ENCODE data around the gene PRDM16.

The PRDM16 gene

DNA sequence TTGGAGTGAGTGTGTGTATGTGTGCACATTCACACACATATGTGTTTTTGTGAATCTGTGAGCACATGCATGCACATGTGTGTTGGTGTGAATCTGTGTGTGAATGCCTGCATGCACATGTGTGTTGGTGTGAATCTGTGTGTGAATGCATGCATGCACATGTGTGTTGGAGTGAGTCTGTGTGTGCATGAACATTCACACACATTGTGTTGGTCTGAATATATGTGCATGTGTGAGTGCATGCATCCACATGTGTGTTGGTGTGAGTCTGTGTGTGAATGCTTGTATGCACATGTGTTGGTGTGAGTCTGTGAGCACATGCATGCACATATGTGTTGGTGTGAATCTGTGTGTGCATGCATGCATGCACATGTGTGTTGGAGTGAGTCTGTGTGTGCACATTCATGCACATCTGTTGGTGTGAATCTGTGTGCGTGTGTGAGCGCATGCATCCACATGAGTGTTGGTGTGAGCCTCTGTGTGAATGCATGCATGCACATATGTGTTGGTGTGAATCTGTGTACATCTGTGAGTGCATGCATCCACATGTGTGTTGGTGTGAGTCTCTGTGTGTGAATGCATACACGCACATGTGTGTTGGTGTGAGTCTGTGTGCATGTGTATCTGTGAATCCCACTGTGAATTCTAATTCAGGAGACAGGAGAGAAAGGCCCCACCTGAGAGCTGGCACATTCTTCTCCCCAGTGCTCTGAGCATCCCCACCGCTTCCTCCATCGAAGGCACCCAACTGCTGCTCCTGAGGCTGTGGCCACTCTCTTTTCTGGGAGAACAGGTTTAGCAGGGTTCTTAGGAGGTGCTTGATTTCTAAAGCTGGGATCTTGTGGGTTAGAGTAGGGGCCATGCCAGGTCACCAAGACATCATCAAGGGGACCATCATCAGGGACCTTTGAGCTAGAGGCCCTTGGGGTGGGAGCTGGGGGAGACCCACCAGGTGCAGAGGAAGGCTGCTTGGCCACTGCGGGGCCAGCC, 267.9 kb downstream of the PRDM16 start:
- DNase-seq (ENCODE audit: low read depth, low spot score) = peak; percentile 58

DNA sequence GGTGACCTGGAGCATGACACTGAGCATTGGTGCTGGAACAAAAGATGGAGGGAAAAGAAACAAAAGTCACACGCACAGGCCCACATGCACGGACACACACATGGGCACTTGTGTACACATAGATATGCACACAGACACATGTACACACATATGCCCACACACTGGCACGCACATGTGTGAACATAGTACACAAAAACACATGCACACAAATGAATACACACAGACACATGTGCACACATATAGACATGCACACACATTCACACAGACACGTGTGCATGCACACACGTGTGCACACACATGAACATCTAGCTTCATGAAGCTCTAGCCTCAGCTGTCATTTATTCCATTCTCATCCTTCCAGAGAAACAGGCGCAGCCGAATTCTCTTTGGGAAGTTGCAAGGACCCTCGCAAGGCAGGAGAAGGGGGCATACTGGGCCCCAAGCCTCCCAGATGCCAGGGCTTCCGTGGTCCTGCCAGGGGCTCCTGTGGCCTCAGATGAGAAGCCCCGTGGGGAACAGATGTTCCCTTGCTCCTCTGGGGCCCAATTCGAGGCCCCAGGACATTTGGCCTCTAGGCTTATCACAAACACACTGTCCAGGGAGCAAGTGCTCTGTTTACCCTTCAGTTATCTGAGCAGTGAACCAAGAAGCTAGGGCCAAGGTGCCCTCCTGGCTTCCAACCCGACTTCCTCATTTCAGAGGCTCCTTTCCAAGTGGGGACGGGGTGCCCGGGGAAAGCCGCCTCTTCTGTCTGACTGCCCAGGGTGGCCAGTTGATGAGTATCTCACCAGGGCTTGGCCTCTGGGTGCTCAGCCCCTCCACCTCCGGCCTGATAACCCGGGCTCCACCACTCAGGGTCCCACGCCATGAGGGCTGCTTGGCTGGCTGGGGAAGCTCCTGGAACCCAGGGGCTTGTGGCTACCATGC, 269.1 kb downstream of the PRDM16 start:
- no peak for DNase-seq (ENCODE audit: low read depth, low spot score)

DNA sequence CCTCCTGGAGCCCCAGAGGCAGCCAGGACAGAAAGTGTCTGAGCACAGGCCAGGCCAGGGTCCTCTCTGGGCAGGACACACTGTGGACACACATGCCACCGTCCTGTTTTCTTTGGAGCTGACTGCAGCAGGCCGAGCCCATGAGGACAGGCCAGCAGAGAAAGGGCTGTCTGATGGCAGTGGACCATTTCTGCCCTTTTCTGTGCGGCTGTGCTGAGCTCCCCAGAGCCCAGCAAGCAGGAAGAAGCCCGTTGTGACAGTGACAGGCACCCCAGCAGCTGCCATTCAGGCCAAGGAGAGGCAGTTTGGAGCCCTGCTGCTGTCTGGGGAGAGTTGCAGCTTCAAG, 269.7 kb downstream of the PRDM16 start:
- DNase-seq (ENCODE audit: low read depth, low spot score) = no peak

DNA sequence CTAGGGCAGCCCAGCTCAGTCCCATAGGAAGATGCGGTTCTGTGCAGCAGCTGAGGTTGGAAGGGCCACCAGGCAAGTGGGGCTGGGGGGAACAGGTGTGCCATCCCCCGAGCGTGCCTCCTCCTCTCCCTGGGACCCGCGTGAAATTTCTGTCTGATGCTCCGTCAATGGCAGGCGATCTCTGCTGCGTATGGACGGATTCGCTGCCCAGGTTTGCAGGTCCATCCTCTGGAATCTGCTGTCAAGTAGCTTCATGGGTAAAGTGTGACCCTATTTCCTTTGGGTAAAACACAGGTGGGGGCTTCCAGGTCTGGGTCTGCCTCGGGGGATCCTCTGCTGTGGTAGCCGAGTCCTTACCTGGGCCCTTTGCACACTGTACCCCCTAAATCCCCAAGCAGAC, 270.9 kb downstream of the PRDM16 start:
- no peak for DNase-seq (ENCODE audit: low read depth, low spot score)

DNA sequence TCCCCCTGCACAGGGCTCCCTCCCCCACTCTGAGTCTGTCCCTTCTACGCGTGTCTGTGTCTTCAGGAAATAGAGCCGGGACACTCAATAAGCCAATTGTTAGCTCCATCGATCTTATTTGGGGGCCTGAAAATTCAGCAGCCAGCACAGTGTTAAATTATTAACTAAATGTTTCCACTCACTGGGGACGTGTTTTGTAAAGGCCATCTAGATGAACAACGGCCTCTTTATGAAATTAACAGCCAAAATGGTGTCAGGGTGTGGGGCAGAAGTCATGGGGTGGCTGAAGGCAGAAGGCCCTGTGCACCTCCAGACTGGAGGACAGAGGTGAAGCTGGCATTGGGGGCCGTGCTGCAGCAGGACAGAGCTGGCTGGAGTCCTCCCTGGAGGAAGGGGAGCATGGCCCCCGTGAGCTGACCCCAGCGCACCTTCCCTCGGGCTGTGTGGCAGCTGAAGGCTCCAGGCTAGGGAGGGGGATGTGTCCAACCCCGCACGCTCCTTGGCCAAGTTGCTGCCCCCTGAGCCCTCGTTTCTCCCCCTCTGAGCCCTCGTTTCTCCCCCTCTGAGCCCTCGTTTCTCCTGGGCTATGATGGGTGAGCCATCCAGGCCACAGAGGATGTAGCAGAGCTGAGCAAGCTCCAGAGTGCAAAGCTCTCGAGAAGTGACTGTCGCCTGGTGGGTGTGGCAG, 271.7 kb downstream of the PRDM16 start:
- DNase-seq (ENCODE audit: low read depth, low spot score) = no peak

DNA sequence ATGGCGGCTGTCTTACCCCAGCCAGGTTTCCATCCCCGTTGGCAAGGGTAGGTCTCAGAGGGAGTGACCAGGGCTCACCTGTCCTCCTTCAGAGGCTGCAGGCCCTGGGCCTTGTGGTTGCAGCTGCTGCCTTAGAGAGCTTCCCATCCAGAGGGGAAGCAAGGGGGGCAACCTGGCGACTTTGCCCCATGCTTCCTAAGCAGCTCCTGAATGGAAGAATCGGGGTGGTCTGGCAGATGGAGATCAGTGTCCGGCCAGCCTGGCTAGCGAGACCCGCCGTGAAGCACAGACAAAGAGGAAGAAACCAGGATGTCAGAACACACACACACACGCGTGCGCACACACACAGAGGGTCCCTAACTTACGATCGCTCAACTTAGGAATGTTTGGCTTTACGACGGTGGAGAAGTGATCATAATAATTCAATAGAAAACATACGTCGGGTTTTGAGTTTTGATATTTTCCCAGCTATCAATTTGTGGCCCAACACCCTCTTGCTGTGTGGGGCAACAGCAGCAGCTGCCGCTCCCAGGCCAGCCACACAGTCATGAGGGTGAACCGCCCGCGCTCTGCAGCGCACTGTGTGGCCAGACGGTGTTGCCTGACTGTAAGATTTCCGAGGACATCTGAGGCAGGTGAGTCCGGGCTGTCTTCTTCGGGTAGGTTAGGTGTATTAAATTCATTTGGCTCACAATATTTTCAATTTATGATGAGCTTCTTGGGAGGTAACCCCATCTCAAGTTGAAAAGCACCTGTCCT, 272.4 kb downstream of the PRDM16 start:
- no peak for DNase-seq (ENCODE audit: low read depth, low spot score)

DNA sequence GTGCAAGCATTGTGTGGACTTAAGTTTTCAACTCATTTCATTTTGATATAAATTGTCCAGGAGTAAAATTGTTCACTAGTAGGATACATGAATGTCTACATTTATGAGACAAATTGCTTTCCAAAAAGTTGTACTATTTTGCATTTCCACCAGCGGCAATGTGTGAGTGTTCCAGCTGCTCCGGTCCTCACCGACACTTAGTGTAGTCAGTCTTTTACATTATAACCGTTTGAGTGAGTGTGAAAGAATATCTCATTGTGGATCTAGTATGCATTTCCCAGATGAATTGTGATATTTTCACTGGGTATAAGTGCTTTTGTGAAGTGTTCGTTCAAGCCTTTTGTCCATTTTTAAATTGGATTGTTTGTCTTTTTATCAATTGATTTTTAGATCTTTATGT, 274.0 kb downstream of the PRDM16 start:
- no peak for DNase-seq (ENCODE audit: low read depth, low spot score)

DNA sequence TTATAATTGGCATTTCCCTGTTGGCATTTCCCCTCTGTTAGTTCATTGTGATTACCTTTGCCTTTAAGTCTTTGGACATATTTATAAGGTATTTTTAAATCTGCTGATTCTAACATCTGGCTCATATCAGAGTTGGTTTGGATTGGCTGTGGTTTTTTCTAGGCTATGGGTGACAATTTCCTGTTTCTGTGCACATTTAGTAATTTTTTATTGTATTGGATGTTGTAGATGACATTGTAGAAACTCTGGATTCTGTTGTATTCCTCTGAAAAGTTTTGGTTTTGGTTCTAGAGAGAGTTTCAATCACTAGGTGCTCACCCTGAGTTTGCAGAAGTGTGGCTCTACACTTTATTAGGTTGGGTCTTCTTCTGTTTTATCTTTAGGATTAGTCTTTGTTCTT, 275.4 kb downstream of the PRDM16 start:
- DNase-seq (ENCODE audit: low read depth, low spot score) = no peak

DNA sequence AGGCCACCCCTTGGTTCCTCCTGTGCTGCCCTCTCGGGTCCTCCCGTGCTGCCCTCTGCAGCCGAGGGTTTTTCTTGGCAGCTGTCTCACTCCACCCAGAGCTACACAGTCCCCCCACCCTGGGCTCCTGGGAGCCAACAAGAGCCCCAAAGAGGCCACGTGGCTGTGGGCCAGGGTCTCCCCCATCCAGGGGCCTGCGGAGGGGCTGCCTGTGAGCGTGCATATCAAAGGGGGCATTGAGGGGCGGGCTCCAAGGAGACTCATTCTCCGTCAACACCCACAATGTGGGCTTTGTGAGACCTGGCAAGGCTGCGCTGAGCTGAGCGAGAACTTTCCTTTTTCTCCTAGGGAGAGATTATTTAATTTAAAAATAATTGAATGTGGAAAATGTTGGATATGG, 276.8 kb downstream of the PRDM16 start:
- DNase-seq (ENCODE audit: low read depth, low spot score) = no peak

DNA sequence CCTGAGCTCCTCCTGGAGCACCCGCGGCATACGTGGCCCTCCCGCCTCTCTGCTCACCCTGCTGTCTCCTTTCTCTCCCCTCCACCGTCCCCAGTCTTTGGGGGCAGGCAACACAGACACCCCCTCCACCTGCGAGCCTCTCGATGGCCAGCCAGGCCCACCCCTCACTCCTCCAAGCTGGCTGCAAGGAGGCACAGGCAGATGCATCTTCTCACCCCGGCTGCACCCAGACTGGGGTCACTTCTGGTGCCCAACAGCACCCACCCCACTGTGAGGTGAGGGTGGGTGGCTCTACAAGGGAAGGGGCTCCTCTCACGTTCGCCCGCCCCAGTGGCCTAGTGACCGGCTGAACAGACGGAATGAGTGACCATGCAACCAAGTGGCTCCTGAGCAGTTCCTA, 277.5 kb downstream of the PRDM16 start:
- no peak for DNase-seq (ENCODE audit: low read depth, low spot score)

DNA sequence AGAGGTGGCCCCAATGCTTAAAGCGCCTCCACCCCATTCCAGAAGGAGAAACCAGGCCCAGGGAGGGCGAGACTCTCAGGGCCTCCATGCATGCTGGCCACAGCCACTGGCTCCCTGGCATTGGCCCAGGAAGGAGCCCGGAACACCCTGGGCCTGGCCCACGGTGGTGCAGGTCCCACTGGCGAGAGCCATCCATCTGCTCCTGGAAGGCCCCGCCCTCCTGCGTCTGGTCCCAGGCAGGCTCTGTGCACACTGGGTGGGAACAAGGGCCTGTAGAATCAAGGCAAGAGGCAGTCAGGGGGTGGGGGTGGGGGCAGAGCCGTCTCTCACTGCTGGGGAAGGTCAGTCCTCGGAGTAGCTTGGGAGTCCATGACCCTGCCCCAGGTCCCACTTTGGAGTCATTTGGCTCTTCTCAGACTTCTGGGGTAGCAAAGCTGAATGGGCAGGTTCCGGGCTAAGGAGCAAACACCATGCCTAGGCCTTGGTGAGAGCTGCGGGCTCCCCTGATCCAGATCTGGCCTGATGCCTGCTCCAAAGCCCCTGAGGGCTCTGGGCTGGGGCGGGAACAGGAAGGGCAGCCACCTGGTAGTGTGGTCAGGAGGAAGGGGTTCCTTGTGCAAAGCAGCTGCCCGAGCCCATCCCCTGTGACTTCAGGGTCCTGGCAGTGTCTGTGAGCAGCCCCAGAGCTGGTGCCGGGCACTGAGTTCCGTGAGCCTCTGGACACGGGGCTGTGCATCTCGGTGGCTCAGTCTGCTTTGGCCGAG, 278.4 kb downstream of the PRDM16 start:
- no peak for DNase-seq (ENCODE audit: low read depth, low spot score)

DNA sequence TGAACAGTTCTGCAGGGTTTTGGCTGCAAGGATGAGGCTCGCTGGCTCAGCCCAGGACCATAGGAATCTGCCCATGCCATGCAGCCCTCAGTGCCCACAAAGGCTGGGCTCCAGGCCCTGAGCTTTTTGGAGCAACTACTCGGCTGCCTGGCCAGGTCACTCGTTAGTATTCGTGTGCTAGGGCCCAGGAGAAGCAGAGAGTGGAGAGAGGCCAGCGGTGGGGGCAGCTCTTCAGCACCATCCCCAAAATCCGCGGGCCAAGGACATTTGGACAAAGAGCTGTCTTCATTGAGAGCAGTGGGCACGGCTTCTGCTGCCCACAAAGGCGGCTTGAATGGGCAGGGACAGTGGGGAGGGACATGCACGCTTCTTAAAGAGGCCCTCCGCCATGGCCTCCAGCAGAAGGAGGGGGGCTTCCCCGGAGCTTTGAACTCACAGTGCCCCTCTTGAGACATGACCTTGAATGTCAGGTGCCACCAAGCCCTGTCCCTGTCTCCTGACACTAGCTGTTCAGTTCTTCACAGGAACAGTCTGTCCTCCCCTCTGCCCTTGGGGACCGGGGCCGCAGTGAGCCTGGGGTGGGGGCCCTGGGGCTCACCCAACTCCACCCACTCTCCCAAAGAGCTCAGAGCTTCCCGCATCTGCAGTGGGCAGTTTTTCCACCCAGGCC, 279.3 kb downstream of the PRDM16 start:
- DNase-seq (ENCODE audit: low read depth, low spot score) = no peak

DNA sequence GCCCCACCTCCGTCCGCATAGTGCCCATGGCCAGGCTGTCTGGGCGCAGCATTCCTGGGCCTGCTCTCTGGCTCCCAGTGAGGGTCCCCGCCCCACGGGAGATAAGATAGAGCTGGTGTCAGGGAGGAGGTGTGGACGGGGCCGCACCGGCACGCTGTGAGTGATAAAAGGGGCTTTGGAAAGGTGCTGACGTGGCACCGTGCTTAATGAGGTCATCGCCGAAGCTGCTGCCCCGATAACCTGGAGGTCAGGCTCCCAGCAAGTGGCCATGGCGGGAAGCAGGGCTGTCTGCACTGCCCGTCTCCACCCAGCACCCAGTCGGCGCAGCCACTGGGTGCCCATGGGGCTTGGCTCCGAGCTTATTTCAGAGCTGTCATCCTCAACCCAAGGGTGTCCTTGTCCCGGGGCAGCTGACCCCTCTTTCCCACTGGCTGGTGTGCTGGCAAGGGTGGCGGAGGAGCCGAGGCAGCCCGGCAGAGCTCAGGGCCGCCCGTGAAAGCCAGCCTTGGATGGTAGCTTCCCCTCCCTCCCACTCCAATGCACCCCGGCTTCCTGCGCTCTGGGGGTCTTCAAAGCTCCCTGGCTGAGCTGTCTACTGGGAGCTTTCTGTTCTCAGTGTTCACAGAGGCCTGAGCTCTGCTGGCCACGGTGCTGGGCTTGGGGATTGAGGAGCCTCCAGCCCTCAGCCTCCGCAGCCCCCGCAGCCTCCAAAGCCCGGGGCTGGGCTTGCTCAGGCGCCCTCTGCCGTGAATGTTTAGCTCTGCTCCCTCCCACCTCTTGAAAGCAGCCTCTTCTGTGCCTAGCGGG, 280.4 kb downstream of the PRDM16 start:
- peak; percentile 86 for DNase-seq (ENCODE audit: low read depth, low spot score)

DNA sequence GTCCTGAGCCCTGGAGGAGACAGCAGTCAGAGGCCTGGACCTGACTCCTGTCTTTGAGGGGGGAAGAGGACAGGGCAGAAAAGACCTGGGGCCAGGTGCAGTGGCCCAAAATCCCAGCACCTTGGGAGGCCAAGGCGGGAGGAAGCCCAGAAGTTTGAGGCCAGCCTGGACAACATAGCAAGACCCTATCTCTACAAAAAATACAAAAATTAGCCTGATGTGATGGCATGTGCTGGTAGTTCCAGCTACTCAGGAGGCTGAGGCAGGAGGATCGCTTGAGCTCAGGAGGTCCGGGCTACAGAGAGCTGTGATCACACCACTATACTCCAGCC, 280.9 kb downstream of the PRDM16 start:
- DNase-seq (ENCODE audit: low read depth, low spot score) = no peak

DNA sequence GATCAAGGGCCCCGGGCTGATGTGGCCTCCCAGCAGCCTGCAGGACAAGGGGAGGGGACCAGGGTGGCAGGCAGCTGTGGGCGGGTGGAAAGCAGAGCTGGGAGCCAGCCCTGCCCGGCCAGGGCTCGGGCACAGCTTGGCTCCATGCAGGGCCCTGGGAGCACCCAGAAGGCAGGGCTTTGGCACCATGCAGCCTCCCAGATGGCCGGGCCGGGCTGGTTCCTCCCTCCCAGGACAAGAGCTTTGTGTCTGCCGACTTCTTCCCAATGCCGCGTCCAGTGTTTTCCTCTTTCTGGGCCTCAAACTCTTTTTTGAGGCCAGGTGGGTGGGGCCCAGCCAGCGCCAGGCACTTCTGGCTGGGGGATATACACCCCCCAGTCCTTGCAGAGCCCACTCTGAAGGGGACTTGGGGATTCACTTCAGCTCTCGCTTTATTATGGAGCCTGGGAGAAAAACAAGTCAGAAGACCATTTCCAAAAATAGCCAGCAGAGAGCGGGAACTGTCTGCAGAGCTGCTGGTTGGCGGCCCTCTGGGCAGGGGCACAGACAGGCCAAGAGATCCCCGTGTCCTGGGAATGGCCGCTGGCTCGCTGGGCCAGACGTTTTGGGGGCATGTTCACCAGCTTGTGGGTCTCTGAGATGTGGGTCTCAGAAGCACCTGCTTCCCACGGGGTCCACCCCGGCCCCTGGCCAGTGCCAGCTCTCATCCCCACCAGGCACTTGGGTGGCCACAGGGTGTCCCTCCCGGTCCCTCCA, 281.7 kb downstream of the PRDM16 start:
- DNase-seq (ENCODE audit: low read depth, low spot score) = peak; percentile 34

DNA sequence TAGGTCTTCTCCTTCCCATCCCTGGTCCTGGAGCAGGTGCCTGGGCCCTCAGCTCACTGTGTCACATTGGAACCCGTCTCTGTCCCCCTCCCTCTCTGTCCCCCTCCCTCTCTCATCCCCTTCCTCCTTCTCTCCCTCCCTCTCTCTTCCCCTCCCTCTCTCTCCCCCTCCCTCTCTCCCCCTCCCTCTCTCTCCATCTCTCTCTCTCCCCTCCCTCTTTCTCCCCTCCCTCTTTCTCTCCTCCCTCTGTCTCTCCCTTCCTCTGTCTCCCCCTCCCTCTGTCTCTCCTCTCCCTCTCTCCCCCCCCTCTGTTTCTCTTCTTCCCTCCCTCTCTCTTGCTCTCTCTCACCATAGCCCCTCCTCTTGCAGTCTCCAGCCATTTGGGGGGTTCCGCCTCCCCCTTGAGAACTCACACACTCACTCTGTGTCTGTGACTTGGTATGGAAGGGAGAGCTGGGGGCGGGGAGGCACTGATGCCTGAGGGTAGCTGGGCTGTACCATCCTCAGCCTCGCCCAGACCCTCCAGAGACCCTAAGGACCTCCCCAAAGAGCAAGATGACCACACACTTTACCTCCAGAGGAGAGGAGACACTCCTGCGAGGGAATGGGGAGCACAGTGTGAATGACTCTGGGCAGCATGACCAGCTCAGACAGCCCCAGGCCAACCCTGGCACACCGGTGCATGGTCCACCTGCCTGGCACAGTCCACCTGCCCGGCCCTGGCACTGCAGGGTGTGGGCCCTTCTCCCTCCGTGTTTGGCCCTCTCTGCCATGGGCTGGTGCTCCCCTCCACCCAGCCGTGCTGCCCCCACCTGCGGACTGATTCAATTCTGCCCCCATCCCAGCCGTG, 282.7 kb downstream of the PRDM16 start:
- DNase-seq (ENCODE audit: low read depth, low spot score) = no peak

DNA sequence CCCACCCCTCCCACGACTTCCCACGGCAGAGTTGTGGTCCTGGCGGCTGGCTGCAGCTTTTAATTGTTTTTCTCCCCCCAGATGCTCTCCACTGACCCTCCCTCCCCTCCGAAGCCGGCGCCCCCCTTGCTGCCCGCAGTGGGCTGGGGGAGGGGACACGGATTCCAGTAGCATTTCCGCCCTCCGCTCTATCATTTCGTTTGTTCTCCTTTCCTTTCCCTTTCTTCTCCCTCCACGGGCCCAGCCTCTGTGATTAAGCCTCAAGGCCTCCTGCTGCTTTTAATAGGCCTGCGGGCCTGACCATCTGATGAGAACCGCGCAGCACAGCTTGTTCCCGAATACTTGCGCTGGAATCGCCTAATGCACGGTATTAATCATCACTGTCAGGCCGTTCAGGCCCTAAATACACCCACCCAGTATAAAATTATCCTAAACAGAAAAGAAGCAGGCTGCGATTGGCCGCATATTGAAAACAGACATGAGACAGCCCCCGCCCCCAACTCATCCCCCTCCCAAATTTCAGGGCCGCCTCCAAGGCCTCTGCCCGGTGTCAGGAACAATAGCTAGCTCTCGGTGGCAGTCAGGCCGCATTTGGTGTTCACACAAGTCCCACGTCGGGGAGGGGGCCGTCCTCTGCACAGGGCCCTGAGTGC, 283.4 kb downstream of the PRDM16 start:
- DNase-seq (ENCODE audit: low read depth, low spot score) = peak; percentile 88

All from ELF-1 (cell line).